ENCODE measurements around the gene ALPK3.
A peak's percentile ranks its signal among the peaks of the same experiment; 100 is the strongest.

The ALPK3 gene

GRCh38 chr15:84842781-84843180 lies 25.6 kb downstream of the ALPK3 start:
- no peak for DNase-seq (ENCODE audit: low read depth in 1 of 2, low spot score in 1 of 2)

GRCh38 chr15:84844964-84845363 lies 27.8 kb downstream of the ALPK3 start:
- DNase-seq (ENCODE audit: low read depth in 1 of 2, low spot score in 1 of 2): no peak

- peak in 1 of 2 donors; percentile 8 for DNase-seq (ENCODE audit: low read depth in 1 of 2, low spot score in 1 of 2)
These were observed 28.5 kb downstream of the ALPK3 start for GRCh38 chr15:84845631-84846030.

- no peak for DNase-seq (ENCODE audit: low read depth in 1 of 2, low spot score in 1 of 2)
These were observed 29.1 kb downstream of the ALPK3 start for GRCh38 chr15:84846269-84846668.

GRCh38 chr15:84847382-84847781 lies 30.2 kb downstream of the ALPK3 start:
- no peak for DNase-seq (ENCODE audit: low read depth in 1 of 2, low spot score in 1 of 2)

DNA sequence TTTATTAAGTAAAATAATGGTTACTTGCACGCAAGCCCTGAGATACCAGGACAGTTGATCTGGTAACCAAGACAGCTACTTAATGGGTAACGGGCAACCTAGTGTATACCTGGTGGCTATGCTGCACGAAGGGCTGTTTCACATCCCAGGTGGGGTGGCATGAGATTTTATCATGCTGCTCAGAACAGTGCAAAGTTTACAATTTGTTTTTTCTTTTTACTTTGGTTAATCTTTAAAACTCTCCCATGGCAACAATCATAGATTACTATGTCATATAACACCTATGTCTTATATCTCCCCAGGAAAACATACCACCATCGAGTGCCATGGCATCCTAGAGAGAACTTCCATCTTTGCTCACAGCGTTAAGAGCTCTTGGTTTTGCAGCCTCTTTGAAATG lies 35.1 kb downstream of the ALPK3 start:
- no peak for DNase-seq (ENCODE audit: low read depth in 1 of 2, low spot score in 1 of 2)

DNA sequence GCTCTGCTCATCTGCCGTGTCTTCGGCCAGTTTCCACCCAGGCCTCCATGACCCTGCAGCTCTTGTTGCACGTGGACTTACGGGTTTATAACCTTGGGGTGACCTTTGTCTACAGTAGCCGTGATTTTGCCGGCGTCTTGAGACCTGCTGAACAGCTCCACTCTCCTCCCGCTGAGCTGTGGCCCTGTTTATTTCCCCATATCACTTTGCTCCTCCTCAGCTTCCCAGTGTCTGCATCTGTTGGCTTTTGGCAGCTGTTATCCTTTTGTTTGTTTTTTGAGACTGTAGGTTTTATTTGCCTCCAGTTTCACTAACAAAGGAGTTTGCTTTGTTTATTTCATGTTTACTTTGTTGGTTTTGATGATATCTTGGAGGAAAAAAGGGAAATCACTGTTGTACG lies 38.0 kb downstream of the ALPK3 start:
- DNase-seq (ENCODE audit: low read depth in 1 of 2, low spot score in 1 of 2): no peak

DNA sequence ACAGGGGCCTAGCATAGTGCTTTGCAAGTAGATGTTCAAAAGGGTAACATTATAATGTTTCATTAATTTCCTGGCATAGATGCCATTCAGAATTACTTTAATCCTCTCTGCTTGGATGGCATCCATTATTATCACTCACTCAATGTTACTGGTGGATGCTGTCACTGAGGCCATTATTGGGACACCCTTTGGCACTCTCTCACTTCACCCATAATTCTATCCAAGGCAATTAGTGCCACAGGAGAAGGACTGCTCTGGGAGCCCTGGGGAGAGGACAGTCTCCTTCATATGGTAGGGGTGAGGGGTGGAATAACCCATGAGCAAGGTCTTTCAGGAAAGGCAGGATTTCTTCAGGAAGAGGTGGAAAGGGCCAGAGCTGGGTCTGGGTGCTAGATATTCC lies 38.6 kb downstream of the ALPK3 start:
- DNase-seq (ENCODE audit: low read depth in 1 of 2, low spot score in 1 of 2): no peak

- DNase-seq (ENCODE audit: low read depth in 1 of 2, low spot score in 1 of 2): no peak
These were observed 39.7 kb downstream of the ALPK3 start for GRCh38 chr15:84856731-84857417.

DNA sequence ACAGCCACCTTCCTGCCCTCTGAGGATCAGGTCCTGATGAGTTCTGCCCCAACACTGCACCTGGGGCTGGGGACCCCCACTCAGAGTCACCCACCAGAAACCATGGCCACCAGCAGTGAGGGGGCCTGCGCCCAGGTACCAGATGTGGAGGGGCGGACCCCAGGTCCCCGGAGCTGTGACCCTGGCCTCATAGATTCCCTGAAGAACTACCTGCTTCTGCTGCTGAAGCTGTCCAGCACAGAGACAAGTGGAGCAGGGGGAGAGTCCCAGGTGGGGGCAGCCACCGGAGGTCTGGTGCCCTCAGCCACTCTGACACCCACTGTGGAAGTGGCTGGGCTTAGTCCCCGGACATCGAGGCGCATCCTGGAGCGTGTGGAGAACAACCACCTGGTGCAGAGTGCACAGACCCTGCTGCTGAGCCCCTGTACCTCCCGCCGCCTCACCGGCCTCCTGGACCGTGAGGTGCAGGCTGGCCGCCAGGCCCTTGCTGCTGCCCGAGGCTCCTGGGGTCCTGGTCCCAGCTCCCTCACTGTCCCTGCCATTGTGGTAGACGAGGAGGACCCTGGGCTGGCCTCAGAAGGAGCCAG lies 40.4 kb downstream of the ALPK3 start:
- DNase-seq (ENCODE audit: low read depth in 1 of 2, low spot score in 1 of 2): no peak

- no peak for DNase-seq (ENCODE audit: low read depth in 1 of 2, low spot score in 1 of 2)
These were observed 41.1 kb downstream of the ALPK3 start for GRCh38 chr15:84858231-84858630.

- no peak for DNase-seq (ENCODE audit: low read depth in 1 of 2, low spot score in 1 of 2)
These were observed 42.0 kb downstream of the ALPK3 start for GRCh38 chr15:84859144-84859543.

- no peak for DNase-seq (ENCODE audit: low read depth in 1 of 2, low spot score in 1 of 2)
These were observed 42.5 kb downstream of the ALPK3 start for GRCh38 chr15:84859651-84860050.

GRCh38 chr15:84861781-84862180 lies 44.6 kb downstream of the ALPK3 start:
- DNase-seq (ENCODE audit: low read depth in 1 of 2, low spot score in 1 of 2): no peak

GRCh38 chr15:84862214-84862975 lies 45.2 kb downstream of the ALPK3 start:
- DNase-seq (ENCODE audit: low read depth in 1 of 2, low spot score in 1 of 2): no peak

DNA sequence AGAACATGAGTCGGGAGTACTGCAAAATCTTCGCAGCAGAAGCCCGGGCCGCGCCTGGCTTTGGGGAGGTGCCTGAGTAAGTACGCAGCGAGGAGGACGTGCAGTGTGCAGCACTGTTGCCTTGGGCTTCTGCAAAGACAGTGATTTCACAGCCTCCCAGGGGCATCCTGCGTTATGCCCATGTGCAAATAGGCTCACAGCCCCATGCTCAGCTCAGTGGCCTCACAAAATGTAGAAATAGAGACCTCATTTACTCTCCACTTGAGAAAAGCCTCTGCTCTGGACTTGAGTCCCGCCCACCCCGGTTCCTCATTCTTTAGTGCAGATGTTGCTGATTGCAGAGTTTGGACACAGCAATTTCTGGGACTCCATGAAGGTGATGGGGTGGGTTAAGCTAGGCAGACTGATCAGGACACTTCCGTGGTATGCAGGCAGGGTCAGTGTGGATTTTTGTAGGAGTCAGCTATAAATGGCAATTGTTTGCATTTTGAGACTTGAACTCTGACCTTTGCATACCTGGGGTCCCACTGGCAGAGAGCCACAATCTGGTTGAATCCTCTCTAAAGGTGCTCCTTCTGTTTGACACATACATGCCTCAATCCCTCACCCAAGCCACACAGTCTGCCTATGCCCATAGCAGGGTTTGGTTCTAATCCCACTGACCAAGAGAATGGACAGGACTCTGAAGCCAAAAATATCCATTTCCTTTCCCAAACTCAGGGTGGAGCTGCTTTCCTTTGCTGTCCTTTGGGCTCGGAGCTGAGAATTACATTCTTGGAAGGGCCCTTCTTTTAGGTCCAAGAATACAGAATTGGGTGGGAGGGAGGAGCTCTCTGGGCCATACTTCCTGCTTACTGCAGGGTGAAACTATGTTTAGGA lies 46.6 kb downstream of the ALPK3 start:
- DNase-seq (ENCODE audit: low read depth in 1 of 2, low spot score in 1 of 2): no peak

GRCh38 chr15:84864444-84864795 lies 47.3 kb downstream of the ALPK3 start:
- DNase-seq (ENCODE audit: low read depth in 1 of 2, low spot score in 1 of 2): no peak

DNA sequence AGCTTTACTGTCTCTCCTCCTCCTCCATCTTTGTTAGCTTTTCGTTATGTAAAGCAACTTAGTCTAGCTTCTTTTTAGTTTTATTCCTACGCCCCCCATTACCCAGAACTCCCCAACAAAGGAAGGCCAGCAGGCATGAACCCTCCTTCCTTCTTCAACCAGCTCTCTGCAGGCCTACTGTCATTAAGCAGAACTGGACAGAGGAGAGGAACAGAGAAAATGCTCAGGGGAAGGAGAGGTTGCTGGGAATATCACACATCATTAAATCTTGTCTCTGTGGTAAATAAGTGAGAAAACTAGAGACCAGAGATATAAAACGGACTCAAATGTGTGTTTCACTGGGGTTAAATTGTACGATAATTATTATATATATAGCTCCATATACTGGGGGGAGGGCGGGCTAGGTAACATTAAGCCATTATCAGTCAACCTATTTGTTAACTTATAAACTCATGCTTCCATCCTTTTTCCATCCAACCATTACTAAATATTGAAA lies 48.0 kb downstream of the ALPK3 start:
- no peak for DNase-seq (ENCODE audit: low read depth in 1 of 2, low spot score in 1 of 2)

DNA sequence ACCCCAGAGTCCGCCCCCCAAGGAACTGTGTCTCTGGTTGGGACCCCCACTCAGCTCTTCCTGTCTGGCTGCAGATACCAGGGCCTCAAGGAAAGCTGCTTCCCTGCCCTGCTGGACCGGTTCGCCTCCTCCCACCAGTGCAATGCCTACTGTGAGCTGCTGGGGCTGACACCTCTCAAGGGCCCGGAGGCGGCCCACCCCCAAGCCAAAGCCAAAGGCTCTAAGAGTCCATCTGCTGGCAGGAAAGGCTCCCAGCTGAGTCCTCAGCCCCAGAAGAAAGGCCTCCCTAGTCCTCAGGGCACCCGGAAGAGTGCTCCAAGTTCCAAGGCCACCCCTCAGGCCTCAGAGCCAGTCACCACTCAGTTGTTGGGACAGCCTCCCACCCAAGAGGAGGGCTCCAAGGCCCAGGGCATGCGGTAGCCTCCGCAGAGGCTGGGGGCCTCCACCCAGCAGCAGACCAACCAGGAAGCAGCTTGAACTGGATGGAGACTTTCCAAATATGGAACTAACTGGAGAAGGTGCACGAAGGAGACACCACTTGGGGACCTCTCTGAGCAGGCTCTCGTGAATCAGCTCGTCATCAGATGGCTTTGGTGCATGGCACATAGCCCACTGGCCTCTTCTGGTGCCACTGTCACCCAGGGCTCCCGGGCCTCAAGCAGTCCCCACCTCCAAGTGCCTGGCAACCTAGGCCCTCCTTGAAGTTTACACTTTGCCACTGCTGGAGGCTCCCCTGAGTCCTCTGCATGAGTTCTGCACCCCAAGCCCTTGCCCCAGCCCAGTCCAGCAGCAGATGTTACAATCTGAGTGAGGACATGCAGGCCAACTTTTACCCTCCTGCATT lies 51.1 kb downstream of the ALPK3 start:
- no peak for DNase-seq (ENCODE audit: low read depth in 1 of 2, low spot score in 1 of 2)

- DNase-seq (ENCODE audit: low read depth in 1 of 2, low spot score in 1 of 2): no peak
These were observed 52.4 kb downstream of the ALPK3 start for GRCh38 chr15:84869510-84869909.

Measured in stimulated activated CD4-positive, alpha-beta T cell treated with anti-CD3 and anti-CD28 coated beads, Interleukin-15, amount 100 ng/mL, for 1 hour (primary cell).